Progenitor cell of endocrine pancreas (in vitro differentiated cells): ENCODE measurements around the gene NKAIN2. TPM values are rescaled to one million over a fixed set of nuclear protein-coding genes. Genes with fewer than 3 reads are reported as not detected.

Experiments used
- DNase-seq: peaks from one replicate; pipeline ENCODE4 v3.0.0; 2021; ENCODE audit warnings: low spot score; ENCODE audit not compliant: unreplicated experiment
- H3K27ac Mint-ChIP-seq: 2 replicates; pipeline ENCODE4 v1.8.0; 2021; ENCODE audit warnings: mild to moderate bottlenecking, moderate library complexity, mixed read lengths
- H3K27me3 Mint-ChIP-seq: 2 replicates; pipeline ENCODE4 v1.8.0; 2021; ENCODE audit warnings: mixed read lengths
- H3K36me3 Mint-ChIP-seq: 2 replicates; pipeline ENCODE4 v1.8.0; 2022; ENCODE audit warnings: mixed read lengths; ENCODE audit not compliant: insufficient read depth
- H3K4me1 Mint-ChIP-seq: 2 replicates; pipeline ENCODE4 v1.8.0; 2021; ENCODE audit warnings: low read depth, mixed read lengths
- H3K4me3 Mint-ChIP-seq: 2 replicates; pipeline ENCODE4 v1.8.0; 2021; ENCODE audit warnings: low read depth, mild to moderate bottlenecking, moderate library complexity, mixed read lengths
- H3K9me3 Mint-ChIP-seq: 2 replicates; pipeline ENCODE4 v1.8.0; 2021; ENCODE audit warnings: low read depth, mixed read lengths
- total RNA-seq: library from RNA; stranded (reverse); gene quantifications from 2 replicates; pipeline ENCODE4 v1.2.1, GENCODE V29; 2021
- TF ChIP-seq, protein P1 (sequence below): fragments of 200-600 bp; sonication (generic); IDR thresholded peaks from one replicate; pipeline ENCODE4 v1.5.0; 2021; ENCODE audit warnings: antibody characterized with exemption, mild to moderate bottlenecking; ENCODE audit not compliant: unreplicated experiment

NKAIN2 gene
- total RNA-seq, 1 donor from 2014 or later: 2.5 TPM

DNA sequence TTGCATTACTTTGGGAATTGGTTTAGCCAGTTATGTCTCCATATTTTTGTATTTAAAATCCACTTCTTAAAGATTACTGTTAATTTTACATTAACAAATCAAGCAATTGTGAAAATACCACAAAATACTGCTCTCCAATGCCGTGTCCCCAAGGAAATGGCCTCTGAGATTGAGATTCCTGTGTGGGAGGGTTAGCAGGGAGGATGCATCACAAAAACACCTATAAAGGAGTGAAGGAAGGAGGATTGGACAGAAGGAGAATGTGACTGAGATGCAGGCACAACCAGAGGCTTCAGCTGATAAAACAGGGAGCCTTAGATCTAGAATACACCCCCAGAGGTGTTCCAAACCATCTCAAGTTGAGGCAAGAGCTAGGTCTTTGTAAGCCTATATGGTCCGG is 34.2 kb upstream of the NKAIN2 start:
- TF ChIP-seq, protein P1, sequence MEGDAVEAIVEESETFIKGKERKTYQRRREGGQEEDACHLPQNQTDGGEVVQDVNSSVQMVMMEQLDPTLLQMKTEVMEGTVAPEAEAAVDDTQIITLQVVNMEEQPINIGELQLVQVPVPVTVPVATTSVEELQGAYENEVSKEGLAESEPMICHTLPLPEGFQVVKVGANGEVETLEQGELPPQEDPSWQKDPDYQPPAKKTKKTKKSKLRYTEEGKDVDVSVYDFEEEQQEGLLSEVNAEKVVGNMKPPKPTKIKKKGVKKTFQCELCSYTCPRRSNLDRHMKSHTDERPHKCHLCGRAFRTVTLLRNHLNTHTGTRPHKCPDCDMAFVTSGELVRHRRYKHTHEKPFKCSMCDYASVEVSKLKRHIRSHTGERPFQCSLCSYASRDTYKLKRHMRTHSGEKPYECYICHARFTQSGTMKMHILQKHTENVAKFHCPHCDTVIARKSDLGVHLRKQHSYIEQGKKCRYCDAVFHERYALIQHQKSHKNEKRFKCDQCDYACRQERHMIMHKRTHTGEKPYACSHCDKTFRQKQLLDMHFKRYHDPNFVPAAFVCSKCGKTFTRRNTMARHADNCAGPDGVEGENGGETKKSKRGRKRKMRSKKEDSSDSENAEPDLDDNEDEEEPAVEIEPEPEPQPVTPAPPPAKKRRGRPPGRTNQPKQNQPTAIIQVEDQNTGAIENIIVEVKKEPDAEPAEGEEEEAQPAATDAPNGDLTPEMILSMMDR: no peak
- Mint-ChIP-seq H3K4me1 (no peaks in the 10 kb centered on the region), H3K4me3 (no peak overlapping the region), H3K27ac (no peak overlapping the region), H3K36me3 (no peaks in the 10 kb centered on the region), H3K27me3 (peaks cover 2% of the 10 kb centered on the region), H3K9me3 (no peaks in the 10 kb centered on the region)
- DNase-seq: no peak

DNA sequence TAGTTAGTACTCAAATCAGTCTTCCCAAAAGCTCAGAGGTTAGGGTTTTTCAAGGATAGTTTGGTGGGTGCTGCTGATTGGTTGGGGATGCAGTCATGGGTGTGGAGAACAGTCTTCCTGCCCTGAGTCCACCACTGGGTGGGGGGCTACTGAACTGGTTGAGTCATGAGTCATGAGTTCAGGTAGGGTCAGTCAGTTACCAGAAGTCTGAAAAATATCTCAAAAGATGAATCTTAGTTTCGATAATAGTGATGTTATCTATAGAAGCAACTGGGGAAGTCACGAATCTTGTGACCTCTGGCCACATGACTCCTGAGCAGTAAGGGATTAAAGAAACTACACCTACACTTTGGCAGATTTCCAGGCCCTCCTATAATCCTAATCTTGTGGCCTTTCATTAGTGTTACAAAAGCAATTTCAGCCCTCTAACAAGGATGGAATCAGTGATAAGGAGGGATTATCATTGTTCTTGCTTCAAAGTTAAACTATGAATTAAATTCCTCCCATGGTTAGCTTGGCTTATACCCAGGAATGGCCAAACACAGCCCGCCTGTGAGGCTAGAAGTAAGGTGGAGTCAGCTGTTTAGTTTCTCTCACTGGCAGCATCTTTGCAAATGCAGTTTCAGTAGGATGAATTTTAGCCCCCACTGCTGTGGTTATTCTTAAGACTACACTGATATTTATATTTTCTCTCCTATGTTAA is 33.3 kb upstream of the NKAIN2 start:
- TF ChIP-seq, protein P1: no peak
- Mint-ChIP-seq H3K27me3 (peaks cover 7% of the 10 kb centered on the region), H3K9me3 (no peaks in the 10 kb centered on the region), H3K27ac (no peak overlapping the region), H3K4me1 (no peaks in the 10 kb centered on the region), H3K36me3 (no peaks in the 10 kb centered on the region), H3K4me3 (no peak overlapping the region)
- no peak for DNase-seq

DNA sequence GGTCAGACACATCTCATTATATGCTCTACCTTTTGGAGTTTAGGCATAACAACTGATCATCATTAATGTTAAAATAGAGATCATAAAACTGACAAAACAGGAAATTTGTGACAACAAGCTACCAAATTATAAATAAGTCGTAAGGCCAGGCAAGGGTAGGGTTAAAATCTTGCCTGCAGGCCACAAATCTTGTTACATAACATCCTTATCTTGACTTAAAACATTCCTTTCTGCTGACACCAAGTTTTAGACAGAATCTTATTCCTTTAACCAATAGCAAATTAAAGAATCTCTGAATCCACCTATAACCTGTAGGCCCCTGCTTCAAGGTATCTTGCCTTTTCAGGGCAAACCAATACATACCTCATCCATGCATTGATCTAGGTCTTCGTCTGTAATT is 32.5 kb upstream of the NKAIN2 start:
- Mint-ChIP-seq H3K36me3 (no peaks in the 10 kb centered on the region), H3K27me3 (peaks cover 7% of the 10 kb centered on the region), H3K27ac (no peak overlapping the region), H3K4me3 (no peak overlapping the region), H3K4me1 (no peaks in the 10 kb centered on the region), H3K9me3 (no peaks in the 10 kb centered on the region)
- TF ChIP-seq, protein P1: no peak
- no peak for DNase-seq

DNA sequence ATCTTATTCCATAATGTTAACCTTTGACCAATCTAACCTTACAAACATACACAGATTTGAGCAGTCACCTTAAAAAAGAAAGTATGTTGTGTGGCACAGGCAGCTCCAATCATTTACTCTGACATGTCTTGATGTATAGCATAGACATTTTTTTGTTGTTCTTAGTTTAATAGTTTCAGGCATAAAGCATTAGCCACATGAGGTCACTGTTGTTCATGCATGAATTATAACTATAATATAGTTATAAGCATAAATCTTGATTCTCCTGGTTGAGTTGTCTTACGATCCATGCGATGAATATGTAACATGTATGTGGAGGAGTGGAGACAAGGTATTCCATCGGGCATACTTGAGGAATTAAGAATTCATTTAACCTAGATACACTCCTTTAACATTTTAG is 26.1 kb upstream of the NKAIN2 start:
- H3K4me3 Mint-ChIP-seq: no peak overlapping the region
- H3K4me1 Mint-ChIP-seq: peaks cover 5% of the 10 kb centered on the region
- H3K27me3 Mint-ChIP-seq: peaks cover 7% of the 10 kb centered on the region
- TF ChIP-seq, protein P1: no peak
- no peak for DNase-seq
- H3K27ac Mint-ChIP-seq: no peak overlapping the region
- no peaks in the 10 kb centered on the region for H3K9me3 Mint-ChIP-seq
- H3K36me3 Mint-ChIP-seq: no peaks in the 10 kb centered on the region

DNA sequence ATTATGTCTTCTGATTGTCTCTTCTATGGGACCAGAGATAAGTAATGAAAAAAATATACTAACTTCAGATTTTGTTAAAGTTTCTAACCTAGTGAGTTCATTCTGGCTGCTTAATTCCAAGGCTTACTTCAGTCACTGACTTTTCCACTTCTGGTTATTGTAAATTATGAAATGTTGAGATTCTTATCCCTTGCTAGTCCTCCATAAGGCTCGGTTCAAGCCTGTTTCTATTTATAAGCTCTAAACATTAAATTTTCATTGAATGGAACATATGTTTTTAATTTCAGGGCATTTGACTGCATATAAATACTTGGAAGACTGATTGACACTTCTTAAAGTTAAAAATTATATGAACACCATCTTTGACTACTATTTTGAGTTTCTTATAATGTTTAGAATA is 23.6 kb upstream of the NKAIN2 start:
- no peak overlapping the region for H3K27ac Mint-ChIP-seq
- H3K4me3 Mint-ChIP-seq: no peak overlapping the region
- peaks cover under 1% of the 10 kb centered on the region for H3K27me3 Mint-ChIP-seq
- DNase-seq: no peak
- TF ChIP-seq, protein P1: no peak
- no peaks in the 10 kb centered on the region for H3K9me3 Mint-ChIP-seq
- H3K4me1 Mint-ChIP-seq: peaks cover 5% of the 10 kb centered on the region
- H3K36me3 Mint-ChIP-seq: no peaks in the 10 kb centered on the region
